Kidney glomerular epithelial cell (primary cell): ENCODE measurements around the gene EYA2.
"Not testable (repeated sequence)": the region's sequence is repeated elsewhere in the genome, so short reads cannot be mapped to it uniquely, and the experiment has no call there.

ENCODE experiments used
- DNase-seq: peaks from one replicate; lab custom pipeline; 2025; lab: John Stamatoyannopoulos, UW

EYA2 gene

DNA sequence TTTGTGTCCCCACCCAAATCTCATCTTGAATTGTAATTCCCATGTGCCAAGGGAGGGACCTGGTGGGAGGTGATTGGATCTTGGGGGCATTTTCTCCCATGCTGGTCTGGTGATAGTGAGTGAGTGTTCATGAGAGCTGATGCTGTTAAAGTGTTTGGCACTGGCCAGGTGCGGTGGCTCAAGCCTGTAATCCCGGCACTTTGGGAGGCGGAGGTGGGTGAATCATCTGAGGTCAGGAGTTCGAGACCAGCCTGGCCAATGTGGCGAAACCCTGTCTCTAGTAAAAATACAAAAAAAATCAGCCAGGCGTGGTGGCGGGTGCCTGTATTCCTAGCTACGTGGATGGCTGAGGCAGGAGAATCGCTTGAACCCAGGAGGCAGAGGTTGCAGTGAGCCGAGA lies 37.8 kb downstream of the EYA2 start:
- not testable (repeated sequence) for DNase-seq

DNA sequence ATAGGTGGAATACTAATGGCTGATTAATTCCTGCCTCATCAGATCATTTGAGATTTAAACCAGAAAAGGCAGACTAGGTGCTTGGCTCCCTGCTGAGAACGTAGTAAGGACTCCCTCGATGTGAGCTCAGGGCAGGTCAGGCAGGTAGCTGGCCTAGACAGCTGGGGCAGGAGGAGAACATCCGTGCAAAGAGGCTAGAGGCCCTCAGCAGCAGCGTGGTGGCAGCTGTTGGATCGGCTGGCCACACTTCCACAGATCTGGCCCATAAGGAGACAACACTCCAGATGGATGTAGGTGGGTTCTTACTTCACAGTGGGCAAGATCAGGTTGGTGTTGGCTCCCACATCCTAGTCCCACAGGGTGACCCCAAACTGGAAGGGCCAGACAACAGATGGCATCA lies 38.5 kb downstream of the EYA2 start:
- DNase-seq = no peak

DNA sequence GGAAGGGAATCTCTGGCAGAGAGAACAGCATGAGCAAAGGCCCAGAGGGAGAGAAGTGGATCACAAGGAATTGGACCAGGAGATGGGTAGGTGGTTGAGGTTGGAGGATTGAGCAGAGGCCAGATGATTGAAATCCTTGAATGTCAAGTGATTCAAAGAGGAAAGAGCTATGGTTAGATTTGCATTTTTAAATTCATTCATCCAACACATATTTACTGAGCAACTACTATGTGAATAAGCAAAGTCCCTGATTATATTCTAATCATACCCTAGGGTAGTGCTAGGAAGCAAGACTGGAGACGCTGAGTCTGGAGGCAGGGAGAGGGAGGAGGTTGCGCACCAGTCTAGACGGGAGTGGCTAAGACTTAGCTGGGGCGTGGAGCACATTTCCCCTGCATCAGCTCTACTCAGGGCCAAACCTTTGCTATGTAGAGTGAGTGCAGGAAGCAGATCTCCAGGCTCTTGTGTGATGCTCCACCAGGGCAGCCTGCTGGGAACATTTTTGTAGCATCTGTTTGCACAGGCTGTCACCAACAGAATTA lies 40.2 kb downstream of the EYA2 start:
- no peak for DNase-seq

DNA sequence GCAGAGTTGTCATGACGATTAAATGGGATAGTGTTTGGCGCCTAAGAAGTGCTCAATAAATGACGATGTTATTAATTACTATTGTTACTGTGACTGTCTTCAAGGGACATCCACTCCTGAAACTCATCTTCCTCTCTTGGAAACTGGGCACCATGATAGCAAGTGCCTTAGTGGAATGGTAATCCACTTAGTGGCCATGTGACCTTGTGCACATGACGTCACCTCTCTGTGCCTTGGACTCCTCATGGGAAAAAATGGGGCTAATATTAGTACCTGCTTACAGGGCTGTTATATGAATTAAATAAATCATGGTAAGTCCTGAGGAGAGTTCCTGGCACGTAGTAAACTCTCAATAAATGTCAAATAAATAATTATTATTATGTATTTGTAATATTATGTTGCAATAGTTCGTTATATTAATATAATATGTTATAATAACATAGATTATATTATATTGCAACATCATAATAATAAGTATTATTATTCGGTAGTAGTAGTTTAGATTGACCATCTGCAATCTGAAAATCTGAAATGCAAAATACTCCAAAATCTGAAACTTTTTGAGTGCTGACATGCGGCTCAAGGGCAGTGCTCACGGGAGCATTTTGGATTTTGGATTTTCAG lies 40.9 kb downstream of the EYA2 start:
- DNase-seq = no peak

DNA sequence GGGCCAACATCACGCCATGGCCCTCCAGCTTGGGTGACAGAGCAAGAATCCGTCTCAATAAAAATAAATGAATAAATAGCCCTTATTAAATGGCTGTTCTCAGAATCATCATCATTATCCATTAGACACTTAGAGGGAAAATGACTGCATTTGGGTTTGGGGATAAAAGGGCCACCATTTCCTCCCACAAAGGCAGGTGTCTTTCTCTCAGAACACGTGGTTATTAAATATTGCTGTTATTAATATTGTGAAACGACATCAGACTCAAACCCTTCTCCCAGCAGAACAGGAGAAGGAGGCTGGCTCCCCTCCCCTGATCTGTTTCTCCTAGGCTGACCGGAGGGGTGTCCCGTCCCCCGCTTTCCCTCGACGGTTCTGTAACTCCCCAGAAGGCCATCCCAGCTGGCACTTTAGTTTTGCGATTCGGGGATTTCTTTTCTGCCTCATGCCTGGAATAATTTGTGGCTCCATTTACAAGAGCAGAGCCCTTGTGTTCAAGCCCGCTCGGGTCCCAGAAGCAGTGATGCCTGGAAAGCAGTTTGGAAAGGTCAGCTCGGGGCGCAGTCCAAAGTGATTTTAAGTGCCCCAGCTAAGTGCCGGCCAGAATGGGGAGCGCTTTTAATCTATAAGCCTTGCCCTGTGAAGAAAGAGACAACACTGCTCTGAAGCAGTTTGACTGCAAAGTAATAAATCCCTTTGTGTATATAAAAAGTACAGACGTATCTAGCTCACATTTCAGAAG lies 41.9 kb downstream of the EYA2 start:
- no peak for DNase-seq

DNA sequence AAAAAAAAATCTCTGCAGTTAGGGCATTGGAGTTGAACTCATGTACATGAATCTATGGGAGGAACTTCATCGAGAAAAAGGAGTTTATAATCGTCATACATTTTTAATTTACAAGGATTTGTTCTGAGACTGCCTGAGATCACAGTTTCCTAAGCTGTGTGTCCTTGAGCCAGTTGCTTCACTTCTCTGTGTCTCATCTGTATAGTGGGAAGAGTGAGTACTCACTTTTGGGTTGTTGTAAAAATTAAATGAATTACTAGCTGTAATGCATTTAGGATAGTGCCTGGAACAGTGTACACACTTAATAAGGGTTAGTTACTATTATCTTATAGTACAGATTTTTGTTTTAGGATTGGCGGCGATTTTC lies 42.5 kb downstream of the EYA2 start:
- no peak for DNase-seq

DNA sequence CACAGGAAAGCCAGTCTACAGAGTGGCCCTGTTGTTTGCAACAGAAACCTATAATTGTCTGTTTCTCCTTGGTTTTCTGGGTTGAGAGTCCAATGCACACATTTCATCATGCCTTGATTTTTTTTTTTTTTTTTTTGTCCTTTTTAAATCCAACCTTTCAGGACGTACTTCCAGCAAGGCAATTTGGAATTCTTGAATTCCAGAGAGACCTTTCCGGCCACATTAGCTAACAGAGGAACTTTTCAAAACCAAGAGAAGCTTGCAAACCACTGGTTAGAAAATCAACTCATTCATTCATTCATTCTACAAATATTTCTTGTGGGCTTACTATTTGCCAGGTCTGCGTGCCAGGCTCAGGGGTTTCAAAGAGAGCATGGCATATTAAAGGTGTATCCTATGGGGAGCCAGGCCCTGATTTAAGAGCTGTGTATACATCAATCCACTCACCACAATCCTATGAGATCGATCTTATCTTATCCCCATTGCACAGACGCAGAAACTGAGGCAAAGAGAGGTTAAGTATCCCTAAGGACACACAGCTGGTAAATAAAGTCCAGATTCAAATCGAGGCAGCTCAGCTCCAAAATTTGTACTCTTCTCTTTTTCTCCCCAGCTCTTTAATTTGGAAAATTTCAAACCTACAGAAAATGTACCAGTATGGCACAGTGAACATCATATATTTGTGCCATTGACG lies 43.0 kb downstream of the EYA2 start:
- DNase-seq = no peak

DNA sequence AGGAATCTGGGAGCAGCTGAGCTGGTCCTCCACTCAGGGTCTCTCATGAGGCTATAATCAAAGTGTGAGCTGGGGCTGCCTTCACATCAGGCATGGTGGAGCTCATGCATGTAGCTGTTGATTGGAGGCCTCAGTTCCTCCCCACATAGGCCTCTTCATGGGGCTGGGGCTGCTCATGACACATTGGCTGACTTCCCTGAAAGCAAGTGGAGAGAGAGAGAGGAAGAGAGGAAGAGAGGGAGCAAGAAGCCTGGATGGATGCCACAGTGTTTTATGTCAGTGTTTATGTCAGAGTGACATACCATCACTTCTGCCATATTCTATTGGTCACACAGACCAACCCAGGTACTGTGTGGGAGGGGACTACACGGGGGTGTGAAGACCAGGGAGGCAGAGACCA lies 43.8 kb downstream of the EYA2 start:
- no peak for DNase-seq

DNA sequence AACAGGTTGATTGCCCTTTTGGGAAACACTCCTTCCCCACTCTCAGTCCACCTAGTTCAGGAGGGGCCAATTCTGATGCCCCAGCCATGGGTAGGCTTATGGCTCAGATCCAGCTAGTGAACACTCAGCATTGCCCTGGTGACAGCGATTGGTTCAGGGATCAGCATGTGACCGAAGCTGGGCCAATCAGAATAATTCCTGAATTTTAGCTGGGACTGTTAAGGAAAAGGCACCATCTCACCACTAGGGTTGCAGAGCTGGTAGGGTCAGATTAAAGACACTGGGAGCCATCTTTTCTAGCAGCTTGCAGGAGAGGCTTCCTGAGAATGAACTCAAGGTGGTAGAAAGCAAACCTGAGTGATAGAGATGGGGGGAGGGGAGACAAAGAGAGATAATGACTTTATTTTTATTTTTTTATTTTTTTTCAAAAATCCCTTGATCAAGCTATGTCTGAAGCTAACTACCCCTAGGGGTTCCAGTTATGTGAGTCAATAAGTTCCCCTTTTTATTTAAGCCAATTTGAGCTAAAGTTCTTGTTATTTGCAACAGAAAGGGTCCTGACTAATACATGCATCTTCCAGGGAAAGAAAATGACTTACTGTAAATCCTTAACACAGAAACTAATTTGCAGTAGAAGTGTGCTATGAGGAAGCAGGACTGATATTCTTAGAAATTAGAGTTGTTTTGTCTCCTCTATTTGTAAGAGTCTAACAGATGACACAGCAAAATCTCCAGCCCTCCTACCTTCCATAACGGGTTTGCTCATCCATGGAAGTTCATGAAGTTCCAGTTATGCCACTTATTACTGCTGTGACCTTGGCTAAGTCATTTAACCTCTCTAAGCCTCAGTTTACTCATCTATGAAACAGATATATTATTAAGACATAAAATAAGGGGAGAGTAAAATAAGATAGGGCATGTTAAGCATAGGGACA lies 44.7 kb downstream of the EYA2 start:
- DNase-seq = no peak

DNA sequence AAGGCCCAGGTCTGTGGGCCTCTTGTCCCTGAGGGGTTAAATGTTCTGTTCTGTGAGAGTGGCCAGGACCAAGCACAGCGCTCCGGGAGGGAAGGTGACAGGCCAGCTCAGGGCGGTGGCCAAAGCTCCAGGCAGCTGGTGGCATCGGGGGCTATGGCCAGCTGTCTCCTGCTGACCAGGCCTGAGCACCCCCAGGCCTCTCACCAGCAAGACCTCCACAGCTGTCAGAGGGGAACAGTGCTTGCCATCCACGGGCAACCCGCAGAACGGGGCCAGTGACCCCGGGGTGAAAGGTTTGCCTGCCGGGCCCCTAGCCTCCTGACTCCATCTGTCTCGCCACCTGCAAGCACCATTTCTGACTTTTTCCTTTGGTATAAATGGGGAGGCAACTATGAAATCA lies 46.0 kb downstream of the EYA2 start:
- no peak for DNase-seq

DNA sequence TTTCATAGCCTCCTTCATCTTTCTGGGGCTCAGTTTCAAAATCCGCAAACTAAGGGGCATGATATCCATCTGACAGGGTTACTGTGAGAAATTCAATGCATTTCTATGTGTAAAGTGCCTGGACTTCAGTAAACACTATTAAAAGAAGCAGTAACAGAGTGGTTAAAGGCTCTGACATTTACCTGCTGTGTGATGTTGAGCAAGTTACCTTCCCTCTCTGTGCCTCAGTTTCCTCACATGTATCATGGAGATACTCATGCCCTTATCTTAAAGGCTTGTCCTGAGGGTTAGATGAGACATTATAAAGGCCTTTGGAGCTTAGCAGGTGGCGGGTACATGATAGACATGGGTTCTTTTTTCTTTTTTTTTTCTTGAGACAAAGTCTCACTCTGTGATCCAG lies 46.8 kb downstream of the EYA2 start:
- no peak for DNase-seq

DNA sequence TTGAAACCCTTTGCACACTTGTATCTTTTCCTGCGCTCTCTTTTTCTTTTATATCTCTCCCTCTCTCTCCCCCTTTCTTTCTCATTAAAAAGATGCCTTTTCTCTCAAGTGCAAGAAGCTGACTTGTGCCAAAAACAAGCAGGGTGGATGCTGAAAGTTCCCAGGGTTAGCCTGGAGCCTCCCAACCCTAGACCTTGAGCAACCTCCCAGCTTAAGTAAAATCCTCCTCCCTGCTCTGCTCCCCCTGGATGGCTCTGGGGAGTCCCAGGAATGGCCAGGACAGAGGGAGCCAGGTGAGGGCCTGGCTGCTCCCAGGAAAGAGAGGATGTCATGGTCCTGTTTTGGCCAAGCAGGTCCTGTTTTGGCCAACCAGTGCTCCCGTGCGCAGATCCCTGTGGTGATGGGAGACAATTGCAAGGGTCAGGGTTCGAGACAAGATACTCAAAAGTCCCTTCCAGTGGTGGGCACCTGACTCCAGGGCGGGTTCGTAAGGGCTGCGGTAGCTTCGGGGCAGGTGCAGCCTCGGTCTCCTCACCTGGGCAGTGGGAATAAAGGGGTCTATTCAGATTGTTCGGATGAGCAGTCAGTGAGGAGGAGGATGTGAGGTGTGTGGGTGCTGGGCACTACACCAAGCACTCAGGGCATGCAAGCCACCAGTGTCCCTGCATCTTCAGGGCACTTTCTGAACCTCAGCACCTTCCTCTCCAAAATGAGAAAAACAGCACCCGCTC lies 49.4 kb downstream of the EYA2 start:
- DNase-seq = no peak

DNA sequence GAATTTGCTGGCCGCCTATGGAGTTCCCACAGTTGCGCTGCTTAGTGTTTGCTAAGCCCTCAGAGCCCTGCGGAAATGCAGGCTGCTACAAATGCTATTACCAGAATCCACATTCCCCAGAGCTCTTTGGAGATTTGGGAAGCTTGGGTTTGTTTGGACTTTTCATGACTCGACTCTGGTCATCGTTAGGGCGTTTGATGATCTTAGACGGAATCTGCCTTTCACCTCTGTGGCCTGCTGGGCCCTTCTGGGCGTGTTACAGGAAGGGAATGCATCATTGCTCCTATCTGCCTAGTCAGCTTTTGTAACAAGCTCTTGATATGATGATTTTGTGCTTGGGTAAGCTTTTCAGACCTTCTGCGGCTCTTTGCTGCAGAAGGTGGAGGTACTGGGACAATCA lies 50.8 kb downstream of the EYA2 start:
- no peak for DNase-seq

DNA sequence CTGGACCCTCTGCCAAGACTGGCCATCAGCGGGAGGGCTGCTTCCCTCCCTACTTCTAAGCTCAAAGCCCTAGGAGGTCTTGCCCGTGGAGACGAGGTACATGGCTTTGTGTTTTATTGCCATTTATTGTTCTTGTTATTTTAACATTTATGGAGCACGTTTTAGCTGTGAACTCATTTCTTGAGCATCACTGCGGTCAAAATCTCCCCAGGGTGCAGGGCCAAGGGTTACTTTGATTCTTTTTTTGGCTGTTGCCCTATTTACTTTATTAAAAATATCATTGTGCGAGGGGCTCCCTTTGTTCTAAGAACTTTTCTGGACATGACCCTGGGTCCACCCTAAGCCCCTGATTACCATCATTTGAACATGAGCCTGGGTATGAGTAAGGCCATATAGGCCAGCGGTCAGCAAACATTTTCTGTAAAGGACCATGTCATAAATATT lies 51.6 kb downstream of the EYA2 start:
- no peak for DNase-seq

DNA sequence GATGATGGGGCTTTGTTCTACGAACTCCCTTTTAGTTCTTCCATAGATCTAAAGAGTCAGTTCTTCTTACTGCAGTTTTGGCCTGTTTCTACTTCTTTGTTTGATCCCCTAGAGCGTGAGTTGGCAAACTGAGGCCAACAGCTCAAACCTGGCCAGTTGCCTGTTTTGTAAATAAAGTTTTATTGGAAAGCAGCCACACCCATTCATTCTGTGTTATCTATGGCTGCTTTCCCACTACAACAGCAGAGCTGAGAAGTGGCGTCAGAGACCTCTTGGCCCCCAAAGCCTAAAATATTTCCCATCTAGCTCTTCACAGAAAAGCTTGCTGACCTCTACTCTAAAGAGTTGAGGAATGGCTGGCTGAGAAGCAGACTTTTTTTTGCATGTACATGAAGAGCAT lies 52.2 kb downstream of the EYA2 start:
- DNase-seq = no peak

DNA sequence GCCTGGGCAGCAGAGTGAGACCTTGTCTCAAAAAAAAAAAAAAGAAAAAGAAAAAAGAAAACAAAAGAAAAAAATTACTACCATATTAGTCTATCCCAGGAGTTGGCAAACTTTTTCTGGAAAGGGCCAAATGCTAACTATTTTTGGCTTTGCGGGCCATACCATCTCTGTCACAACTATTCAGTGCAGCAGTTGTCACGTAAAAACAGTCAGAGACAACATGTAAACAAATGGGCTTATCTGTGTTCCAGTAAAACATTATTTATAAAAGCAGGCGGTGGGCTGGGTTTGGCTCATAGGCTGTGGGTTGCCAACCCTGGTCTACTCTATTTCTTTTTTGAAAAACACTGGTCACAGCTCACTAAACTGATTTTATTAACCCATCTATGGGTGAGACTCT lies 53.4 kb downstream of the EYA2 start:
- no peak for DNase-seq

DNA sequence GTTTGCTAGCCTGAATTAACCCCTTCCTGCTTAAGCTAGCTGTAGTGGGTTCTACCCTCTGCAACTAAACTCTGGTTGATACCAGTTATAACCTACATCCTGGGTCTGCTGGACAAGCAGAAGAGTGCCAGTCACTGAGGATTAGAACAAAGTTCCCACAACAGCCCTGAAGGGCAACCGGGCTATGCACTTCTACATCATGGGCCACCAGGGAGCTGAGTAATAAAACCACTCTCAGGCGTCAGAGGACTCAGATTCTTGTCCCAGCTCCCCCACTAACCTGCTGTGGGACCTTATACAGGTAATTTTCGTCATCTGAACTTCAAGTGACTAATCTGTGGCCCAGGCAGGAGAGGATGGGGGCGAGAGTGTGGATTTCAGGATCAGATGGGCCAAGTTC lies 56.8 kb downstream of the EYA2 start:
- no peak for DNase-seq

DNA sequence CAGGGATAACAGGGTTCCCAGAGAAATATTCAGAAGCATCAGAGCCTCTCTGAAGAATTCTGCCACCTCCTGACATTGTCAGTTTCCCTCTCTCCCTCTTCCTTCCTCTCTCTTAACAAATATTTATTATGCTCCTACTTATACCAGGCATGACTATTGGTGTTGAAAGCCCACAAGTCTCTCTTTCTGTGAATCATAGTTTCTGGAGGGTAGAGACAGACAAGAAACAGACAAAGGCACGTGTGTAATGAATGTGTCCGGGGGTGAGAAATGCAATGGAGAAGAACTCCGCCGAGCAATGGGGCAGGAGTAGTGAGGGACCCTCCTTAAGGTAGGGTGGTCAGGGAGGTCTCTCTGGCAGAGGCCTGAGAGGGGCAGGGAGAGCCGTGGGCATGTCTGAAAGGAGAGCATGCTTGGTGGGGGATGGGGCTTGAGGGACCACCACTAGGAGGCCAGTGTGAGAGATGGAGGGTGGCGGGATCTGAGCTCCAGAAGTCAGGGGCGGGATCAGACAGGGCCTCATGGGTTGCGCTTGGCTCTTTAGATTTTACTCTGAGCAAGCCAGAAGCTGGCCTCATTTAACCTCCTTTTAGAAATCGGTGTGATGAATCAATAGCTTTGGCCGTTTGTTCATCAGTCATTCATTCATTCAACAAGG lies 57.3 kb downstream of the EYA2 start:
- no peak for DNase-seq

DNA sequence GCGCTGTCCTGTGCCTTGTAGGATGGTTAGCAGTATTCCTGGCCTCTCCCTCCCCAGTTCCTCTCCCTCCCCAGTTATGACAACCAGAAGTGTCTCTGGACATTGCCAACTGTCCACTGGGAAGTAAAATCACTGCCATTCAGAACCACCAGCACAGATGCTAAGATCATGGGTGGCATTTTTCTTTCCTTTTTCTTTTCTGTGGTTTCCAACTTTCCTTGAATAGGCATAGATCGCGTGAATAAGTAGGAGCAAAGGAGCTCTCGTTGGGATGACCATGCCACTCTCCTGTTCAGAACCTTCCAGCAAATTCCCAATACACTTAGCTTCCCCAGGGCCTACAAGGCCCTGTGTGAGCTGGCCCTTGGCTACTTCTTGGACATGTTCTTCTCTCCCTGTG lies 59.0 kb downstream of the EYA2 start:
- no peak for DNase-seq

DNA sequence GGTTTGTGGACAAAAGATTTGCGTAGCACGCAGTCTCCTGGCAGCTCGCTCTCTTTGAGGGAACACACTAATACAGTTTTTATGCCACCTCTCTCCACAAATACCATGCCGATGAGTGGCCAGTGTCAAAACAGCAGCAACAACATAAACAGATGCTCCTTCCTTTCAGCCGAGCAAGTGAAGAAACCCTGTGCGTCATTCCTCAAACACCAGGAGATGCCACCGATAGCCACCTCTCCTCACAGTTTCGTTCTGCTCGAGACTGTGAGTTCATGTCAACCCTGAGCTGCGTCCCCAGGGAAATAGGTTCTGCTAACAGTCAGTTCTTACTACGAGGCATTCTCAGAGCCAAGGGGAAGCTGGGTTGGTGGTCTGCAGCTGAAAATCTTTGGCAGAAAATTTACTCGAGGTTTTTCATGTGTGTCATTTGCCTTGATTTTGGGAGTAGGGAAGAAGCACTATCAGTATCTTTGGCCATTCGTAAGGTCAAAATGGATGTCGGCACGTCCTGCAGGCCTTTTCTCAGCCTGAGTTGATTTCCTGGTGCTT lies 59.9 kb downstream of the EYA2 start:
- no peak for DNase-seq
